GM12891 (cell line): ENCODE results near the gene ROS1.
"Not testable (repeated sequence)": the region's sequence is repeated elsewhere in the genome, so short reads cannot be mapped to it uniquely, and the experiment has no call there.

Experiments
- DNase-seq: peaks from one replicate; pipeline ENCODE4 v3.0.0; 2011; ENCODE audit warnings: low spot score; ENCODE audit not compliant: insufficient read length
- FAIRE-seq: peaks from 2 replicates; lab custom pipeline; 2011; peaks lifted over from hg19 to GRCh38; lab: Jason Lieb, UNC
- PAX5 ChIP-seq: IDR thresholded peaks from 2 replicates; pipeline ENCODE4 v1.6.1; 2011; ENCODE audit warnings: low read length, moderate library complexity, mild to moderate bottlenecking; ENCODE audit not compliant: insufficient read depth, severe bottlenecking
- POLR2A ChIP-seq: IDR thresholded peaks from 2 replicates; pipeline ENCODE4 v1.6.1; 2011; ENCODE audit warnings: low read depth, low read length, control low read depth
- POLR2AphosphoS5 ChIP-seq: IDR thresholded peaks from 2 replicates; pipeline ENCODE4 v1.6.1; 2011; ENCODE audit warnings: low read depth, low read length, control low read depth
- POU2F2 ChIP-seq: IDR thresholded peaks from 2 replicates; pipeline ENCODE4 v1.6.1; 2011; ENCODE audit warnings: low read depth, mild to moderate bottlenecking, control low read depth, low read length, moderate library complexity
- SPI1 ChIP-seq: IDR thresholded peaks from 2 replicates; pipeline ENCODE4 v1.6.1; 2011; ENCODE audit warnings: low read depth, low read length, control low read depth
- TAF1 ChIP-seq: IDR thresholded peaks from 2 replicates; pipeline ENCODE4 v1.6.1; 2011; ENCODE audit warnings: low read depth, low read length, control low read depth

The ROS1 gene

GRCh38 chr6:117263353-117263927 lies 162.3 kb downstream of the ROS1 start:
- FAIRE-seq (no peak), DNase-seq (no peak)
- TF ChIP-seq SPI1 = no peak
- TF ChIP-seq TAF1 = no peak
- TF ChIP-seq POLR2A = no peak
- TF ChIP-seq POU2F2 = no peak
- no peak for TF ChIP-seq PAX5
- TF ChIP-seq POLR2AphosphoS5 = no peak

GRCh38 chr6:117262799-117263198 lies 162.9 kb downstream of the ROS1 start:
- TF ChIP-seq TAF1 (no peak), POU2F2 (no peak), POLR2A (no peak), POLR2AphosphoS5 (no peak), PAX5 (no peak), SPI1 (no peak)
- no peak for FAIRE-seq
- no peak for DNase-seq

- TF ChIP-seq TAF1 (no peak), POLR2A (no peak), SPI1 (no peak), PAX5 (no peak), POU2F2 (no peak), POLR2AphosphoS5 (no peak)
- DNase-seq (no peak), FAIRE-seq (no peak)
These were observed 172.0 kb downstream of the ROS1 start for GRCh38 chr6:117253785-117254184.

GRCh38 chr6:117244979-117245378 lies 180.8 kb downstream of the ROS1 start:
- not testable (repeated sequence) for DNase-seq, FAIRE-seq

- not testable (repeated sequence) for FAIRE-seq, DNase-seq
These were observed 181.2 kb downstream of the ROS1 start for GRCh38 chr6:117244571-117244970.
